ENCODE results near the gene DHX9.
"Not testable (repeated sequence)": the region's sequence is repeated elsewhere in the genome, so short reads cannot be mapped to it uniquely, and the experiment has no call there.

The DHX9 gene

DNA sequence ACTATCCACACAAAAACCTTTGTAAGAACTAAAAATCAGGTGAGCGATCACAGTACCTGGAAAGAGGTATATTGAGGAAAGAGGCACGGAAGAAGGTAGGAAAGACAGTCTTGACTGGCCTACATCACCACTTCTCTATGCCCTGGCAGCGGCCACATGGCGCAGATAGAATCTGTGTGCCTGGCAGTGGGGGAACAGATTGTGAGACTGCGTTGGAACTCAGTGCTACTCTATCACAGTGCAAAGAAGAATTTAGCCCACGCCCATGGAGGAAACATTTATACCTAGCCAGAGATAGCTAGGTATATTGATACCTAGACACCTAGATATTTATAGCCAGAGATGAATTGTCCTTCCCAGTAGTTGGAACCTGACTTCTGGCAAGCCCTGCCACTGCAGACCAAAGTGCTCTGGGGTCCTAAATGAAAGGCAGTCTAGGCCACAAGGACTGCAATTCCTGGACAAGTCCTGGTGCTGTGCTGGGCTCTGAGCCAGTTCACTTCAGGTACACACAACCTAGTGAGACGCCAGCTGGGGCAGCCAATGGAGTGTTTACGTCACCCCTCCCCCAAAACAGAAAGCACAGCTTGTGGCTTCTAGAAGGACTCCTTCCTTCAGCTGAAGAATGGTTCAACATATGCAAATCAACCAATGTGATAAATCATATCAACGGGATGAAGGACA lies 51.9 kb downstream of the DHX9 start:
- peak; percentile 60 for DNase-seq

GRCh38 chr1:182897696-182898095 lies 58.5 kb downstream of the DHX9 start:
- no peak for DNase-seq

- not testable (repeated sequence) for DNase-seq
These were observed 62.8 kb downstream of the DHX9 start for GRCh38 chr1:182901946-182902345.

GRCh38 chr1:182905321-182905720 lies 66.2 kb downstream of the DHX9 start:
- DNase-seq, result no peak

GRCh38 chr1:182909578-182909977 lies 70.4 kb downstream of the DHX9 start:
- peak; percentile 7 for DNase-seq

- no peak for DNase-seq
These were observed 71.0 kb downstream of the DHX9 start for GRCh38 chr1:182910143-182910542.

DNA sequence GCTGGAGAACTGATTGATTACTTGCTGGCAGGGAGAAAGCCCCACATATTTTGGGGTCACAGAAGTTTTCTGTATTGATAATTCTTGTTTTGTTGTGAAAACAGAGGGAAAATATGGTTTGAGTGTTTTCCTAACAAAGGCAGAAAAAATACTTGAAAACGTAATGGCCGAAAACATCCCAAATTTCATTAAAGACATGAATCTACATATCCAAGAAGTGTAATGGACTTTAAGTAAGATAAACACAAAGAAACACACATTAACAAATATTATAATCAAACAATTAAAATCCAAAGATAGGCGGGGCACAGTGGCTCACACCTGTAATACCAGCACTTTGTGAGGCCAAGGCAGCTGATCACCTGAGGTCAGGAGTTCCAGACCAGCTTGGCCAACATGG lies 74.3 kb downstream of the DHX9 start:
- DNase-seq, result no peak

DNA sequence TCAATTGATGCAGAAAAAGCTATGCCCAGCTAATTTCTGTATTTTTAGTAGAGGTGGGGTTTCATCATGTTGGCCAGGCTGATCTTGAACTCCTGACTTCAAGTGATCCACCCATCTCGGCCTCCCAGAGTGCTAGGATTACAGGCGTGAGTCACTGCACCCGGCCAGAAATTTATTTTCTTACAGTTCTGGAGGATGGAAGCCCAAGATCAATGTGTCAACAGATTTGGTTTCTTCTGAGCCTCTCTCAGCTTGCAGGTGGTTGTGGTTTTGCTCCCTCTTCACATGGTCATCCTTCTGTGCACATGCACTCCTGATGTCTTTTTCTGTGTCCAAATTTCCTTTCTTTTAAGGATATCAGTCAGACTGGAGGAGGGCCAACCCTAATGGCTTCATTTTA lies 78.2 kb downstream of the DHX9 start:
- no peak for DNase-seq

DNA sequence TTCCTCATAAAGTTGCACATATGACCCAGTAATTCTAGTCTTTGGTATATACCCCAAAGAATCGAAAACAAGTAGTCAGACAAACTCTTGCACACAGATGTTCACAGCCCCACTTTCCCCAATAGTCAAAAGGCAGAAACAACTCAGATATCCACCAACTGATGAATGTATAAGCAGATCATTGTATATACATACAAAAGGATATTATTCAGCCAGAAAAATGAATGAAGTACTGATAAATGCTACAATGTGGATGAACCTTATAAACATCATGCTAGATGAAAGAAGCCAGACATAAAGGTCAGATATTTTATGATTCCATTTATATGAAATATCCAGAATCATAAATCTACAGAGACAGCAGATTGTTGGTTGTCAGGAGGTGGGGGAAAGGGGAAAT lies 86.5 kb downstream of the DHX9 start:
- no peak for DNase-seq

- no peak for DNase-seq
These were observed 88.7 kb downstream of the DHX9 start for GRCh38 chr1:182927693-182928433.

DNA sequence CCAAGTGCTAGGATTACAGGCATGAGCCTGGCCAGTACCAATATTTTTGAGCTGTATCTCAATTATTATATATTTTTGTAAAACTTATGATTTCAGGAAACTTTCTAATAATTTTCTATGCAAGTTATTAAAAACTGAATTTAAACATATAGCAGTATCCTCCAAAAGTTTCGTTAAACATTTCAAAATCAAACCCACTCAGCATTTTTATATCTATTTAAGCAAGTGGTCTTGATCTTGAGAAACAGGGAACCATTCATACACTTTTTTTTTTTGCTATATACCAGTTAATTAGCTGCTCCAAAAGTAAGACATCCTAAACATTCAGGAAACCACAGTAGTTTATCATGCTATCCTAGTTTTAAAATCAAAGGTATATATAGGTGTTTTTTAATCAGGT lies 91.8 kb downstream of the DHX9 start:
- no peak for DNase-seq

GRCh38 chr1:182935716-182936115 lies 96.6 kb downstream of the DHX9 start:
- no peak for DNase-seq
